Myocyte (in vitro differentiated cells): Measurements from ENCODE around the gene MACROD2. TPM values are rescaled to one million over a fixed set of nuclear protein-coding genes. Genes with fewer than 3 reads are reported as not detected.

Experiments used
- DNase-seq: peaks from one replicate; pipeline ENCODE4 v3.0.0-alpha.2; 2012; ENCODE audit warnings: low read depth
- total RNA-seq: library from RNA; depleted of rRNA; stranded (reverse); fragments of >200 nt; gene quantifications from 2 replicates; pipeline ENCODE4 v1.2.3, GENCODE V29; 2014

The MACROD2 gene
- total RNA-seq, 1 donor from 2014 or later, result 5.3 TPM

GRCh38 chr20:15069355-15069754, 1074.0 kb downstream of the MACROD2 start:
- DNase-seq, result no peak

GRCh38 chr20:15071085-15071808, 1075.9 kb downstream of the MACROD2 start:
- DNase-seq, result peak; percentile 43

- DNase-seq, result no peak
Observed at GRCh38 chr20:15072316-15072715, 1077.0 kb downstream of the MACROD2 start.

- DNase-seq, result no peak
Observed at GRCh38 chr20:15075586-15075985, 1080.3 kb downstream of the MACROD2 start.

- DNase-seq, result no peak
Observed at GRCh38 chr20:15076785-15077184, 1081.5 kb downstream of the MACROD2 start.

- DNase-seq, result no peak
Observed at GRCh38 chr20:15077733-15078250, 1082.5 kb downstream of the MACROD2 start.

- DNase-seq, result no peak
Observed at GRCh38 chr20:15079594-15080340, 1084.5 kb downstream of the MACROD2 start.

- no peak for DNase-seq
Observed at GRCh38 chr20:15081261-15081660, 1085.9 kb downstream of the MACROD2 start.

- no peak for DNase-seq
Observed at GRCh38 chr20:15091421-15092037, 1096.2 kb downstream of the MACROD2 start.

GRCh38 chr20:15098351-15098750, 1103.0 kb downstream of the MACROD2 start:
- no peak for DNase-seq

GRCh38 chr20:15099130-15099529, 1103.8 kb downstream of the MACROD2 start:
- no peak for DNase-seq

GRCh38 chr20:15100506-15101160, 1105.3 kb downstream of the MACROD2 start:
- DNase-seq, result peak; percentile 32

GRCh38 chr20:15107931-15108330, 1112.6 kb downstream of the MACROD2 start:
- DNase-seq, result no peak

- no peak for DNase-seq
Observed at GRCh38 chr20:15109494-15109893, 1114.2 kb downstream of the MACROD2 start.

- no peak for DNase-seq
Observed at GRCh38 chr20:15111654-15112053, 1116.3 kb downstream of the MACROD2 start.

GRCh38 chr20:15113144-15113773, 1117.9 kb downstream of the MACROD2 start:
- DNase-seq, result no peak

GRCh38 chr20:15119852-15120487, 1124.7 kb downstream of the MACROD2 start:
- DNase-seq, result no peak

- DNase-seq, result no peak
Observed at GRCh38 chr20:15122613-15123012, 1127.3 kb downstream of the MACROD2 start.

GRCh38 chr20:15131176-15131575, 1135.9 kb downstream of the MACROD2 start:
- no peak for DNase-seq

GRCh38 chr20:15138548-15139126, 1143.3 kb downstream of the MACROD2 start:
- no peak for DNase-seq
